Measurements from ENCODE around the gene FNIP2. TPM values are rescaled to one million over a fixed set of nuclear protein-coding genes. Genes with fewer than 3 reads are reported as not detected.
"Not testable (repeated sequence)": the region's sequence is repeated elsewhere in the genome, so short reads cannot be mapped to it uniquely, and the experiment has no call there.

FNIP2 gene
- total RNA-seq, 2 donors from 2014 or later = 7.7 to 11.5 TPM

DNA sequence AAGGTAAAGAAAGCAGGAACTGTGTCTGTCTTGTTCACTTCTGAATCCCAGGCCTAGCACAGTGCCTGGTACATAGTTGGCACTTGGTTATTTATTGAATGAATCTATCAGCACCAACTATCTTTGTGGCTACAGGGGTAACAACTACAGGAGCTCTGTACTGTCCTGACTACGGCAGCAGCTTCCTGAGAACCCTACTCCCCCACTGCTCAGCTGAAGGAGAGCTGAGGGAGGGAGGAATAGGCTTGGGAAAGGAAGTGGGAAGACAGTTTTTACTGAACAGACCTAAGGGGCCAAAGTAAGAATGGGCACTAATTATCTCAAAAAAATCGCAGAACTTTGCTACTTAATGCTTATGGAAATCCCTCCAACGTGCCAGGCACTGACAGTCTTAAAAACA, 178.0 kb downstream of the FNIP2 start:
- no peaks in the 10 kb centered on the region for H3K9me3 ChIP-seq (ENCODE audit: control insufficient read depth, low read length, poor library complexity, severe bottlenecking)
- Mint-ChIP-seq H3K27me3 (peaks cover 24% of the 10 kb centered on the region), H3K27ac (no peak overlapping the region), H3K36me3 (ENCODE audit: low read depth) (peaks cover 3% of the 10 kb centered on the region), H3K4me3 (no peak overlapping the region), H3K4me1 (peaks cover 3% of the 10 kb centered on the region)
- DNase-seq (no peak), ATAC-seq (no peak)

DNA sequence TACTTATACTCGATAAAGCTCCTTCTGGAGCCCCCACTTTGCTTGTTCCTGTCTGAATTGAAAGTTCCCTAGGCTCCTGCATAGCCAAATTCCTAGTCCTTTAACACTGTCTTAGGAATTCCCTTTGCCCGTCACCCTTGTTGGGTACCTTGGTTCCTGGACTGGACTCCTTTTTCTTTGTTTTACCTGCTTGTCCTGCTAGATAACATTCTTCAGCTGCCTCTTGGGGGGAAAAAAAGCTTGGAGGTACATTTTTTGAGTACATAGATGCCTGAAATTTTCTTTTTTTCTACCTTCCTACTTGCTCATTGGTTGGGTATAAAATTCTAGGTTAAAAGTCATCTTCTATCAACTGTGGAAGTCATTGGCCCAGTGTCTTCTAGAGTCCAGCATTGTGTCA, 179.2 kb downstream of the FNIP2 start:
- H3K9me3 ChIP-seq (ENCODE audit: control insufficient read depth, low read length, poor library complexity, severe bottlenecking) = no peaks in the 10 kb centered on the region
- Mint-ChIP-seq H3K27me3 (peaks cover 24% of the 10 kb centered on the region), H3K4me3 (no peak overlapping the region), H3K27ac (no peak overlapping the region), H3K4me1 (peaks cover 3% of the 10 kb centered on the region), H3K36me3 (ENCODE audit: low read depth) (peaks cover 3% of the 10 kb centered on the region)
- ATAC-seq = no peak
- DNase-seq = no peak

DNA sequence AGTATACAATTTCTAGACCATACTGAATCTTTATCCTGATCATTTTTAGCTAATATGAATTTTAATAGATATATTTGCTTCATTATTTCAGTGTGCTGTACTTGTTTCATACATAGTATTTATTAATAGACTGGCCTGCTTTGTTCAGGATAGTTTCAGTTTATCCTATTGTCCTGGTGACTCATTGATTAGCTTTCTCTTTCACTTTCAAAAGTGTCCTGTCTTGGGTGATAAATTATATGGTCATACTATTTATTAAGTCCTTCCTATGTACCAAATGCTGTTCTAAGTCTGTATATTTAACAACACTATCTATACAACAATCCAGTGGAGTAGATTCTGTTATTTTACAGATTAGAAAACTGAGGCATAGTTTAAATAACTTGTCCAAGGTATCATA, 180.3 kb downstream of the FNIP2 start:
- ATAC-seq (no peak), DNase-seq (no peak)
- Mint-ChIP-seq H3K27me3 (peaks cover 24% of the 10 kb centered on the region), H3K36me3 (ENCODE audit: low read depth) (peaks cover 3% of the 10 kb centered on the region), H3K27ac (no peak overlapping the region), H3K4me3 (no peak overlapping the region), H3K4me1 (peaks cover 3% of the 10 kb centered on the region)
- no peaks in the 10 kb centered on the region for H3K9me3 ChIP-seq (ENCODE audit: control insufficient read depth, low read length, poor library complexity, severe bottlenecking)

DNA sequence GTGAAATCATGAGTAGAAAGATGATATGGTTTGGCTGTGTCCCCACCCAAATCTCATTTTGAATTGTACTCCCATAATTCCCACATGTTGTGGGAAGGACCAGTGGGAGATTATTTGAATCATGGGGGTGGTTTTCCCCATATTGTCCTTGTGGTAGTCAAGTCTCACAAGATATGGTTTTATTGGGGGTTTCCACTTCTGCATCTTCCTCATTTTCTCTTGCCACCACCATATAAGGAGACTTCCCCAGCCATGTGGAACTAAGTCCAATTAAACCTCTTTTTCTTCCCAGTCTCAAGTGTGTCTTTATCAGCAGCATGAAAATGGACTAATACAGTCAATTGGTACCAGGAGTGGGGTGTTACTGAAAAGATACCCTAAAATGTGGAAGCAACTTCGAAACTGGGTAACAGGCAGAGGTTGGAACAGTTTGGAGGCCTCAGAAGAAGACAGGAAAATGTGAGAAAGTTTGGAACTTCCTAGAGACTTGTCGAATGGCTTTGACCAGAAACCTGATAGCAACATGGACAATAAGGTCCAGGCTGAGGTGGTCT, 183.5 kb downstream of the FNIP2 start:
- H3K9me3 ChIP-seq (ENCODE audit: control insufficient read depth, low read length, poor library complexity, severe bottlenecking); H3K36me3 Mint-ChIP-seq (ENCODE audit: low read depth); DNase-seq; H3K27me3 Mint-ChIP-seq; H3K27ac Mint-ChIP-seq; ATAC-seq; H3K4me1 Mint-ChIP-seq; H3K4me3 Mint-ChIP-seq: not testable (repeated sequence)

DNA sequence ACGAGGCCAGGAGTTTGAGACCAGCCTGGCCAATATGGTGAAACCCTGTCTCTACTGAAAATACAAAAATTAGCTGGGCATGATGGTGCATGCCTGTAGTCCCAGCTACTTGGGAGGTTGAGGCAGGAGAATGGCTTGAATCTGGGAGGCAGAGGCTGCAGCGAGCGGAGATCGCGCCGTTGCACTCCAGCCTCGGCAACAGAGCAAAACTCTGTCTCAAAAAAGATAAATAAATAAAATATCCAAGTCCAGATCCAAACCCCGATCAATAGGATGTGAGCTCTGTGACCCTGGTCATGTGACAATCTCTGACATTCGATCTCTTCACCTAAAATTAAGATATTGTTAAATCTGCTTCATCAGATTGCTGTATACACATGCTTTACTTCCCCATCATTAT, 187.5 kb downstream of the FNIP2 start:
- H3K36me3 Mint-ChIP-seq (ENCODE audit: low read depth); ATAC-seq; H3K27ac Mint-ChIP-seq; H3K4me1 Mint-ChIP-seq; H3K9me3 ChIP-seq (ENCODE audit: control insufficient read depth, low read length, poor library complexity, severe bottlenecking); H3K4me3 Mint-ChIP-seq; H3K27me3 Mint-ChIP-seq; DNase-seq: not testable (repeated sequence)

DNA sequence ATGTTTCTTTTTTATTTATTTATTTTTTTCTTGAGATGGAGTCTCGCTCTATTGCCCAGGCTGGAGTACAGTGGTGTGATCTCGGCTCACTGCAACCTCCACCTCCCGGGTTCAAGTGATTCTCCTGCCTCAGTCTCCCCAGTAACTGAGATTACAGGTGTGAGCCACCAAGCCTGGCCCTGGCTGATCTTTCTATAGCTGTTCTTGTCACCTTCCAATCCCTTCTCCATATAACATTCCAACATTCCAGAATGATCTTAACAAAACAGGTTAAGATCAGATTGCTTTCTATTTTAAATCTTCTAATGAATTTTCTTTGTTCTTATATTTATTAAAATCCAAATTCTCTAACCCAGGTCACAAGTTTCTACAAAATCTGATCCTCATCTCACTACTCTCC, 188.1 kb downstream of the FNIP2 start:
- not testable (repeated sequence) for DNase-seq; H3K36me3 Mint-ChIP-seq (ENCODE audit: low read depth); H3K4me3 Mint-ChIP-seq; H3K27me3 Mint-ChIP-seq; H3K9me3 ChIP-seq (ENCODE audit: control insufficient read depth, low read length, poor library complexity, severe bottlenecking); H3K4me1 Mint-ChIP-seq; ATAC-seq; H3K27ac Mint-ChIP-seq

Other genes starting within 250 kb of the FNIP2 start
- not detected for gene RXFP1, start 247.1 kb upstream of the FNIP2 start, total RNA-seq
- gene C4orf46, start 97.1 kb upstream of the FNIP2 start, total RNA-seq = 1 to 10 TPM; 6.7 to 8.4 TPM
- 10 to 100 TPM; 16.0 to 22.2 TPM for gene ETFDH, start 96.7 kb upstream of the FNIP2 start, total RNA-seq
- gene PPID, start 45.6 kb upstream of the FNIP2 start, total RNA-seq = 10 to 100 TPM; 17.5 to 18.8 TPM